GDM1 (cell line): Measurements from ENCODE around the gene GAB3.

Source experiments
- DNase-seq: peaks from one replicate; lab custom pipeline; 2025; lab: John Stamatoyannopoulos, UW

GAB3 gene

DNA sequence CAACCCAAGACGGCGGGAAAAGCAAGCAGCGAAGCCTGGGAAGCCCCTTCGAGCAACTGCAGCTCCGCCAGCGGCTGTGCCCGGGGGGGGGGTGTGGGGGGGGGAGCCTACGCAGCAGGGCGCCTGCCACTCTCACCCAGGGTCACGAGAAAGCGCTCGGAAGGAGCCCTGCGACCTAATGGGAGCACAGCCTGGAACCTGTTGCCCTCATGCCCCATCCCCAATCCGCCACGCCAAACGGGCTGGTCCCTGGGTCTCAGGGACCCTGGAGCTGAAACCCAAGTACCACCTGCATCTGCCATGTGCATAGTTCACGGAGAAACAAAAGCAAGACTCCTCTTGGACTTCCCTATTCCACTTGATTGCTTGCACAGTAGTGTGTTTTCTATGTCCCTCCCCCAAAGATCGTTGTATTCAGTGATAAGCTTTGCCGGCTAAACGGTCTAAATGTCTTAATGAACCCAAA lies 359 bp upstream of the GAB3 start:
- DNase-seq = no peak

DNA sequence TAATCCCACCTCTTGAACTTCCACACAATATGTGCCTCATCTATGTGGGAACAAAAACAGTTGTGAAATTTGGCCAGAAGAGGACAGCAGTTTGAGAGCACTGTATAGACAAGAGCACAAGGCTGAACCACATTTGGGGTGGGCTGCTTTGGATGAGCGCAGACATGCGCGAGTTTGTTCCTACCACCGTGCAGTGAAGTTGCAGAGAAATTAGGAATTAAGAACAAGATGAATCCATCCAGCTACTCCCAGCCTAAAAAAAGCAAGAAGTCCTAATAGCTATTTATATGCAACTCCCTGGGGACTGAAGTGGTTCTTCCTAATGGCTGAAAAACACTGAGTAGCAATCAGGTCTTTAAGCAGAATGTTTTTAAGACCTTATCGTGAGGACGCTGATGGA lies 1.0 kb downstream of the GAB3 start:
- no peak for DNase-seq

DNA sequence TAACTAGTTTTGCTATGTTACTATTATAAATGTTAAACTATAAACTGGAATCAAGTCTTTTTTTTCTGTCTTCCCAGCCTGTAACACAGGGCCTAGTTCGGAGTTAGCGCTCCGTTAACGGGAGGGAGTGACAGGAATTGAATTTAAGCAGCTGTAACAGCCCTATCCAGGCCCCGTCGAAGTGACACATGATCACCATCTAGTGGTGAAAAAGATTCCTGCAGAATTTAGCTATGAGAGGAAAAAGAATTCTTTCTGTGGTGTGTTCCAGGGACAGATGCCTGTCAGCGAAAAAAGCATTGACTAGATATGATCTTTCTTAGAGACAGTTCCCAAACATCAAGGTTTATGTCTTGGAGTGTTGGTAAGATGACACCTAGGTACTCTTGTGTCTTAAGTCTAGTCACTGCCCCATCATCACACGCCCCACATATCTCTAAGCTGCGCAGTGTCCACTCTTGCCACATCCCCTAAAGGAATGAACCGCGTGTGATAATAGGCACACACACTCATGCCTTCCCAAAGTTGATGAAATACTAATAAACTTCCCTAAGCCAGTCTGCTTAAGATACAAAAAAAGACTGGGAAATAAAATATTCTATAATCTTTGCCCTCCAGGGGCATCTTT lies 2.1 kb downstream of the GAB3 start:
- peak; percentile 73 for DNase-seq

GRCh38 chrX:154742613-154743012 lies 8.3 kb downstream of the GAB3 start:
- no peak for DNase-seq

DNA sequence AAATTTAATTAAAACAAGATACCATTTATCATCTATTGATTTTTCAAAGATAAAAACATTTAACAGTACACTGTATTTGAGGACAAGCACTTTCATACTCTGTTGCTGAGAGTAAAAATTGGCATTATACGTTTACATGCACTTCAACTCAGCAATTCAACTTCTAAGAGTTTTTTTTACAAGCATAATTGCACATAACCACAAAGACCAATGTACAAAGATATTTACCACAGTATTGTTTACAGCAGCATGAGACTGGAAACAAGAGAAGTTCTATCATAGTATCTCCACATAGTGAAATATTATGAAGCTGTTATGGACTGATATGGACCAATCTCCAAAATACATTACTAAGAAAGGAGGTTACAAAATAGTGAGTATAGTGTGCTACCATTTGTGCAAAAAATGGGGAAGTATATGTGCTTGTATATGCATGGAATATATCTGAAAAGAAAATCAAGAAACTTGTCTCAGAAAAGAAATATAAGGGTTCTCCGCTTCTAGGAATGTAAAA lies 10.9 kb downstream of the GAB3 start:
- no peak for DNase-seq

DNA sequence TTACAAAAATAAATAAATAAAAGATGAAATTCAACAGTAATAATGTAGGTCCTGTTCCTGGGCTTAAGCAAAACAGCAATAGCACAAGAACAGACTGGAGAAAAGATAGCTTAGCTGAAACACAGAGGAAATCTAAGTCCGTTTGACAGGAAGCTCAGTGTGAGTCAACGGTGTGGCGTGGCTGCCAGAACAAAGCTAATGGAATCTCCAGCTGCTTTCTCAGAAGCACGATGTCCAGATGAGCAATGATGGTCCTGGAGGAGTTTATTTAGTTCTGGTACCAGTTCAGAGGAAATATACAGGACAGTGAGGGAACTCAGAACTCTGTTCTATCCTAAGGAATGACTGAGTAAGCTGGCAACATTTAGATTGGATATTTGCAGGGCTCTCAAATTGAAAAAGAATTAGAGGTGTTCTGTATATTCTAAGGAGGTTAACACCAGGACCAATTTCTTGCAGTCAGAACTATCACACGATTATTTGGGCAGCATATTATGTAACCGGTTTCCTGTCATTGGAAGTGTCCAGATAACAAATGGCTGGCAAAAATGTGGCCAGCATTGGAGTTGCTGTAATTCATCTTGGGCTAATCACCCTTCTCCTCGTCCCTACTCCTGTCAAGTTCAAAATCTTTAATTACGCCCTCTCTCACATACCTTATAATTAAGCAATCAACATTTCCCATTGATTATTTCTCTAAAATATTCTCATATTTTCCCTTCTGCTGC lies 12.7 kb downstream of the GAB3 start:
- peak; percentile 64 for DNase-seq

DNA sequence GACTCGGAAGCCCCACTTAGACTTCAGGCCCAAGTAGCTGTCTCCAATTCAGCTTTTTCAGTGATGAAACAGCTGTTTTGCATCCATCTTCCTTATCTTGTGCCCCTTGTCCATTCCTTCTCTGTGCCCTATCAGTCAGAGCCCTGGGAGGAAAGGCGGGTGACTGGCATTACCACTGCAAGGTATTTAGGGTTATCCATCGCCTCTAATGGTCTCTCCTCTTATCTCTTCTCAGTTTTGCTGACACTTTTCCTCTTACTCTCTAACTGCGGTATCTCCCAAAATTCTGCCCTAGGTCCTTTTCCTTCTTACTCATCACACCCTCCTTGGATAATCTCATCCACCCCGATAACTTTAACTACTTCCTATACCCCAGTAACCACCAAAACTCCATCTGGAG lies 13.7 kb downstream of the GAB3 start:
- DNase-seq = no peak

DNA sequence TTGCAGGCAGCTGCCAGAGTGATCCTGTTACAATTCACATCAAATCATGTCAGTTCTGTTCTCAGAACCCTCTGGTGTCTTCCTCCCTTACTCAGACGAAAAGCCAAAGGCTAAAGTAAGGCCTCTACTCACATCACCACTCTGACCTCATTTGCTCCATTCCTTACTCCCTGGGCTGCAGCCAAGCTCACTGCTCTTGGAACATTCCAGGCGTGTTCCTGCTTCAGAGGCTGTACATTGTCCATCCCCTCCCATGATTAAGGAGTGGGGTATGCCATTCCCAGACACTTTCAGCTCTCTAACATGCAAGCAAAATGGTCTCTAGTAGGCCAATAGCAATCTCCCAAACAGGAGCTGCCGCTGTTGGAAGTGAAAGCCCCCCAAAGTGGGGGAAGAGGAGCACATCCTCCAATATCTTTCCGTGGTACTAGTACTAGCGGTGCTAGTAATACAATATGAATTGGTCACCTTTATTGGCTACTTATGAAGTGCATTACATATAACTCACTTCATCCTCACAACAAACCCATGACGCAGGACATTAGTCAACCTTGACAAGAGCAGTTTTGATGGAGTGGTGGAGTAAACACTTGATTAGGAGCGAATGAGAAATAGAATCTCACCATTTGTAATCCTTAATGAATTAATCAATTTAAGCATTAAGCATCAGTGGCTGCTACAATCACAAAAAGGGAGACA lies 15.0 kb downstream of the GAB3 start:
- DNase-seq = no peak

DNA sequence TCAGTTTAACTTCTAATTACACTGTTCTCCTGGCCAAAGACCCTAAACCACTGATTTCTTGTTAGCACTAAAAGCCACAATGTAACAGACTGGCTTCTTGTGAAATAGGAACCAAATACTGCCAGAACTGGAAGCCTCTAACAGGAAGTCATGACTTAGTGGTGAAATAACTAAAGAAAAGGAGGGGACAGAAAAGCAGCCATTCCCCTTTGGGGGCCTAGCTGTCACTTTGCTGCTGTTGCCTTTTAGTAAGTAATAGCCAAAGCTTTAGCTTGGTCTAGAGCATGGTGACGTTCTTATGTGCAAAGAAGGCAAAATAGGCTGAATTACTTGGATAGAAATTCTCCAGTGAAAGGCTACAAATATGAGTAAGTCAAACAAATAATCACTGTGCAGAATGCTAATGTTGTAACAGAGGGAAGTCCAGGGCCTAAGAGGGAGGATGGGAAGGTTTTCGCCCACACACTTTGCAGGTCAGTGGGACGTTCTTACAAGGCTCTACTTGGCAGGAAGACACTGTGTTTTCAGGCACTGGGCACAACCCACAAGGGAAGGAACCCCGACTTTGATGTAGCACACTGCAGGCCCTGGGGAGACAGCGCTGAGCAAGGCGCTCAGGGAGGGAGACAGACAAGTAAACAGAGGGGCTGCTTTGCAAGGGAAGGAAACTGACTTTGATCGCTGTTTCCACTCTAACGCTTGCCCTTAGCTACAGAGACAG lies 16.7 kb downstream of the GAB3 start:
- peak; percentile 84 for DNase-seq

GRCh38 chrX:154733066-154733425 lies 17.8 kb downstream of the GAB3 start:
- DNase-seq = no peak

DNA sequence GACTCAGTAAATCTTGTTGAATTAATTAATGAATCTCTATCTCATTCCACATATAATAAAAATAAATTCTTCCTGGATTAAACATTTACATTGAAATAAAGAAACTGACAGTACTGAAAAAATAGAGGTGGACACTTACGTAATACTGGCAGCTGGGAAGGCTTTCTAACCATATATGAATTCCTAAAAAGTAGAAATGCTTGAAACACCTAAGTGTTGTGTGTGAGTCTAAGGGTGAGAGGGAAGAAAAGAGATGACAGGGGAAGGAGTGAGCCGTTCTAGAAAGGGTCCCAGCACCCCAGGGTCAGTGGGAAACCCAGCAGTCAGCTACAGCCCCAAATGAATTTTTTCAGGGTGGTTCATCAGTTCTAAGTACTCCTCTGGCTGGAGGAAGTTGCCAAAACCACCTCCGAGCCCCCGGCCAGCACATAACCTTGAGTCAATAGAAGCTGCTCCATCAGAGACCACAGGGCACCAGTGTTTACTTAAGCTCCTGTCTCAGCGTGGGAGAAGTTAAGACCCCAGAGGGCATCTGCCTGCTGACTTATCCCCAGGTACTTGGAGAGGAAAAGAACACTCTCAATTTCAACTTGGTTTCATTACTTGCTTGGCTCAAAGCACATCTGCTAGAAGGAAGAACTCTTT lies 18.3 kb downstream of the GAB3 start:
- DNase-seq = peak; percentile 45

DNA sequence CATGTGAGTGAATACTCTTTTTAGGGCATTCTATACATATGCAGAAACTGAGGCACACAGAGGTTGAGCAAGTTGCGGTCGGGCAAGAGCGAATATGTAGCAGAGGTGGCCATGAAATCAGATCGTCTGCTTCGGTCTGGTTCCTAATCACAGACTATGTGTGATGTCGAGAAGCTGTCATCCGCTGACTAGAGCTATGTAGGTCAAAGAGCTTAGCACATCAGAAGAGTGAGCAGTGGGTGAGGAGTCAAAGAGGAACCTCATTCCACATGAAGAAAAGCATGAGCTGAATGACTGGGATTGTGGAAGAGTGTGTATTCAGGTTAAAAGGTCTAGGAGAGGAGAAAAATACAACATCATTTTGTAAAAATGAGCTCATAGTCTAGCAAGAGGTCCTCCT lies 19.0 kb downstream of the GAB3 start:
- DNase-seq = no peak

DNA sequence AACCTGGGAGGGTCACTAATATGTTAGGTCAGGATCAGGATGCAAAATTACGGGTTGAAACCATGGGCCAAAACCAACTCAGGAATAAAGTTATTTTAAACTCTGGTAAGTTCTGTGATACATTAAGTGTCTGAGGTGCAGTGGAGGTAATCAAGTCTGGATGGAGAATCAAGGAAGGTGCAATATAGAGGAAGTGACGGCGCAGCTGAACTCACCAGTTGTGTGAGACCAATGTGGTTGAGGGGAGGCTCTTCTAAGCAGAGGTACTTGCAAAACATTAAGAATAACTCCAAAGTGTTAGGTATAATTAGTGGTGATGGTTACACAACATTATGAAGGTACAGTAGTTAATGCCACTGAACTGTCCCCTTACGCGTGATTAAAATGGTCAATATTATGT lies 19.7 kb downstream of the GAB3 start:
- DNase-seq = no peak

- DNase-seq = no peak
These were observed 20.5 kb downstream of the GAB3 start for GRCh38 chrX:154730253-154730891.

GRCh38 chrX:154729439-154729838 lies 21.4 kb downstream of the GAB3 start:
- no peak for DNase-seq

- no peak for DNase-seq
These were observed 22.3 kb downstream of the GAB3 start for GRCh38 chrX:154728431-154729190.

DNA sequence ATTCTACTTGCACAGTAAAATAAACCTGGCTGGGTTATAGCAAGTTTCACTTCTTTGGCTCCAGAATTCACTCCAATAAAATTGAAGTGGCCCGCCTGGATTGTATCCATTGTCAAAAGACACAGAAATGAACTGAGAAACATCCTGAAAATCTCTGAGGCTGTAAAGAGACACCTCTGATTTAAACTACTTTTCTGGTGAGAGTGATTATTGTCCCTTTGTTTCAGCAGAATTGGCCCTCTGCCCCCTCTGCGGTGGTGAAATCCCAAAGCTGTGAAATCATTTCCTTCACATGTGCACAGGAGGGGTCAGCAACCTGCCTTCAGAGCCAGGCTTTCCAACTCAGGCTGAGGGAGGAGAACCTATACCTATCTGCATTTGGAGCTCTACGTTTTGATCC lies 23.0 kb downstream of the GAB3 start:
- DNase-seq = no peak

DNA sequence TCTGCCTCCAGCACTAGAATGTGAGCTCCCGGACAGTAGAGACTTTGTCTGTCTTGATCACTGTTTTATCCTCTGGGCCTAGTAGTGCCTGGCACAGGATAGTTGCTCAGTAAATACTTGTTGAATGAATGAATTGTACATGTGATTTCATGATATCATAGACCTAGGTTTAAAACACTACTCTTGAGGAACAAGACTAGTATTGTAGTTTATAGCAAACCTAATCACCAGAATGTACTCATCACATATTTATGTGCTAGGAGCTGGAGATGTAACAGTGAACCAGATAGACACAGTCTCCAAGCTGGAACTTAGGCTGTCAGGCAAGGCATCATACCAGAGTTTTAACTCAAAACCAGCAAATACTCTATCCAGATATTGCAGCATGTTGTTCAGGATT lies 23.5 kb downstream of the GAB3 start:
- no peak for DNase-seq

- DNase-seq = no peak
These were observed 25.7 kb downstream of the GAB3 start for GRCh38 chrX:154724993-154725756.

GRCh38 chrX:154721155-154721554 lies 29.7 kb downstream of the GAB3 start:
- DNase-seq = no peak
